ENCODE results near the gene COLEC12. TPM values are rescaled to one million over a fixed set of nuclear protein-coding genes. Genes with fewer than 3 reads are reported as not detected.

COLEC12 gene
- polyA plus RNA-seq, 1 donor (not counting 4 experiments of a cell fraction or from before 2014, with no cell fraction given) = not detected

- no peak overlapping the region for H3K9ac ChIP-seq (ENCODE audit: control insufficient read depth, extremely low read depth, insufficient read depth, low read length)
- H3K4me3 ChIP-seq (ENCODE audit: control insufficient read depth in 2 of 3, extremely low read depth in 1 of 3, insufficient read depth in 2 of 3, low read depth in 1 of 3, low read length in 3 of 3) = no peak overlapping the region
- no peaks in the 10 kb centered on the region for H3K9me3 ChIP-seq (ENCODE audit: control insufficient read depth, low read depth, low read length)
- H3K27me3 ChIP-seq (ENCODE audit: control insufficient read depth, extremely low read depth, insufficient read depth, low read length) = no peaks in the 10 kb centered on the region
- H3K4me2 ChIP-seq (ENCODE audit: control insufficient read depth, extremely low read depth, insufficient read depth, low read depth, low read length) = no peak overlapping the region
- TF ChIP-seq, protein P1, sequence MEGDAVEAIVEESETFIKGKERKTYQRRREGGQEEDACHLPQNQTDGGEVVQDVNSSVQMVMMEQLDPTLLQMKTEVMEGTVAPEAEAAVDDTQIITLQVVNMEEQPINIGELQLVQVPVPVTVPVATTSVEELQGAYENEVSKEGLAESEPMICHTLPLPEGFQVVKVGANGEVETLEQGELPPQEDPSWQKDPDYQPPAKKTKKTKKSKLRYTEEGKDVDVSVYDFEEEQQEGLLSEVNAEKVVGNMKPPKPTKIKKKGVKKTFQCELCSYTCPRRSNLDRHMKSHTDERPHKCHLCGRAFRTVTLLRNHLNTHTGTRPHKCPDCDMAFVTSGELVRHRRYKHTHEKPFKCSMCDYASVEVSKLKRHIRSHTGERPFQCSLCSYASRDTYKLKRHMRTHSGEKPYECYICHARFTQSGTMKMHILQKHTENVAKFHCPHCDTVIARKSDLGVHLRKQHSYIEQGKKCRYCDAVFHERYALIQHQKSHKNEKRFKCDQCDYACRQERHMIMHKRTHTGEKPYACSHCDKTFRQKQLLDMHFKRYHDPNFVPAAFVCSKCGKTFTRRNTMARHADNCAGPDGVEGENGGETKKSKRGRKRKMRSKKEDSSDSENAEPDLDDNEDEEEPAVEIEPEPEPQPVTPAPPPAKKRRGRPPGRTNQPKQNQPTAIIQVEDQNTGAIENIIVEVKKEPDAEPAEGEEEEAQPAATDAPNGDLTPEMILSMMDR (optimal IDR thresholded peaks at IDR 0.05 in 1 of 3, IDR thresholded peaks at IDR 0.05 in 1 of 3, conservative IDR thresholded peaks at IDR 0.05 in 1 of 3; ENCODE audit: extremely low read depth in 1 of 3, insufficient read depth in 2 of 3, low read length in 3 of 3) = no peak
- no peak for TF ChIP-seq EZH2 (IDR thresholded peaks at IDR 0.05; ENCODE audit: low read length)
- DNase-seq (ENCODE audit: low read depth, low spot score) = no peak
- H3K4me1 ChIP-seq (ENCODE audit: control insufficient read depth, extremely low read depth, insufficient read depth, low read length) = no peaks in the 10 kb centered on the region
- no peak overlapping the region for H2AFZ ChIP-seq (ENCODE audit: control insufficient read depth, low read length)
- no peaks in the 10 kb centered on the region for H3K36me3 ChIP-seq (ENCODE audit: control insufficient read depth in 2 of 2, extremely low read depth in 1 of 2, insufficient read depth in 2 of 2, low read length in 2 of 2)
- H3K79me2 ChIP-seq (ENCODE audit: control insufficient read depth, insufficient read depth, low read length) = no peaks in the 10 kb centered on the region
- no peak for FAIRE-seq
- dilution Hi-C loops (cut with MboI; ENCODE audit: extremely low pct_ligation_motif_present, low sequenced_read_pairs) = no loop called here
- H3K27ac ChIP-seq (ENCODE audit: control insufficient read depth, insufficient read depth, low read length) = no peak overlapping the region
- H3K9me1 ChIP-seq (ENCODE audit: control insufficient read depth, extremely low read depth, insufficient read depth, low read length) = no peaks in the 10 kb centered on the region
- no peaks in the 10 kb centered on the region for H4K20me1 ChIP-seq (ENCODE audit: control insufficient read depth, extremely low read depth, insufficient read depth, low read length)
These were observed 126.7 kb downstream of the COLEC12 start for GRCh38 chr18:373780-374179.

DNA sequence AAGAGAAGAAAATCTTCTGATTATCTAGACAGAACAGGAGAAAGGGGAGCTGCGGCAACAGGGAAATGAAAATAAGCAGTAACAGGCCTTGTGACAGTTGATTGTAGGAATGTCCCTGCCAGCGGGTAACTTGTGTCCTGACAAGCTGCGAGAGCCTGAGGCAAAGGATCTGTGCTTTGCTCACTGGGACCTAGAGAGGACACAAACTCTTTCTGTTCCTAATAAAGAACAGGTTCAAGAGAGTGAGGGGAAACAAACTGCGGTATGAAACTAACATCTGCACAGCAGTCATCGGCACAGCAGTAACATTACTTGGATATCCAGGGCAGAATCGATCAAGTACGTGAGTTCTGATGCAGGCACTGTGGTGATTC is 128.9 kb downstream of the COLEC12 start:
- Histone ChIP-seq H2AFZ (ENCODE audit: control insufficient read depth, low read length) (no peak overlapping the region), H3K79me2 (ENCODE audit: control insufficient read depth, insufficient read depth, low read length) (no peaks in the 10 kb centered on the region), H3K4me3 (ENCODE audit: control insufficient read depth in 2 of 3, extremely low read depth in 1 of 3, insufficient read depth in 2 of 3, low read depth in 1 of 3, low read length in 3 of 3) (no peak overlapping the region), H3K9me3 (ENCODE audit: control insufficient read depth, low read depth, low read length) (no peaks in the 10 kb centered on the region), H3K9ac (ENCODE audit: control insufficient read depth, extremely low read depth, insufficient read depth, low read length) (no peak overlapping the region), H3K4me2 (ENCODE audit: control insufficient read depth, extremely low read depth, insufficient read depth, low read depth, low read length) (no peak overlapping the region), H3K27me3 (ENCODE audit: control insufficient read depth, extremely low read depth, insufficient read depth, low read length) (no peaks in the 10 kb centered on the region), H3K9me1 (ENCODE audit: control insufficient read depth, extremely low read depth, insufficient read depth, low read length) (no peaks in the 10 kb centered on the region), H3K27ac (ENCODE audit: control insufficient read depth, insufficient read depth, low read length) (no peak overlapping the region), H3K4me1 (ENCODE audit: control insufficient read depth, extremely low read depth, insufficient read depth, low read length) (no peaks in the 10 kb centered on the region), H3K36me3 (ENCODE audit: control insufficient read depth in 2 of 2, extremely low read depth in 1 of 2, insufficient read depth in 2 of 2, low read length in 2 of 2) (no peaks in the 10 kb centered on the region), H4K20me1 (ENCODE audit: control insufficient read depth, extremely low read depth, insufficient read depth, low read length) (no peaks in the 10 kb centered on the region)
- dilution Hi-C loops (cut with MboI; ENCODE audit: extremely low pct_ligation_motif_present, low sequenced_read_pairs) = no loop called here
- TF ChIP-seq, protein P1 (optimal IDR thresholded peaks at IDR 0.05 in 1 of 3, IDR thresholded peaks at IDR 0.05 in 1 of 3, conservative IDR thresholded peaks at IDR 0.05 in 1 of 3; ENCODE audit: extremely low read depth in 1 of 3, insufficient read depth in 2 of 3, low read length in 3 of 3) = no peak
- no peak for TF ChIP-seq EZH2 (IDR thresholded peaks at IDR 0.05; ENCODE audit: low read length)
- DNase-seq (ENCODE audit: low read depth, low spot score) = no peak
- FAIRE-seq = no peak

All from keratinocyte (primary cell).